ENCODE measurements around the gene BUB1.
"Not testable (repeated sequence)": the region's sequence is repeated elsewhere in the genome, so short reads cannot be mapped to it uniquely, and the experiment has no call there.

The BUB1 gene

GRCh38 chr2:110653861-110654260 is 24.0 kb downstream of the BUB1 start:
- no peak for DNase-seq

DNA sequence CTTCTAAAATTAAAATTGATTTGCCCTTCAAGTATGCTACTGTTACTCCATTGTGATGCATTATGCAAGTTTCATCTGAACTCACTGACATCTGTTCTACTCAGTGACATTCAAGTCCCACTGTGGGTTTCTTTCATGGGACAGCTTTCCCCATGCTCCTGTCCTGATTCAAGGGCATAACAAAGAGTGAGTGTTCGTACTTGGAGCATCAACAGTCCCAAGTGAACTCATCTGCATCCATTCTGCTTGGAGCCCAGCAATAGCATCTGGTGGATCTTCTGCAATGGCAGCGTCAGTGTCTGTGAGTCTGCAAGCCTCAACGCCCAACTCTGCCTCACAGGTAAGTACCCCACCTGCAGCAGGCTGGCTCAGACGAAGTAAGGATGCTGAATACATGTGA is 27.5 kb downstream of the BUB1 start:
- DNase-seq: no peak

- DNase-seq: no peak
Measured at GRCh38 chr2:110647777-110648176, 30.1 kb downstream of the BUB1 start.

- no peak for DNase-seq
Measured at GRCh38 chr2:110645616-110646015, 32.2 kb downstream of the BUB1 start.

- DNase-seq: no peak
Measured at GRCh38 chr2:110644357-110644756, 33.5 kb downstream of the BUB1 start.

DNA sequence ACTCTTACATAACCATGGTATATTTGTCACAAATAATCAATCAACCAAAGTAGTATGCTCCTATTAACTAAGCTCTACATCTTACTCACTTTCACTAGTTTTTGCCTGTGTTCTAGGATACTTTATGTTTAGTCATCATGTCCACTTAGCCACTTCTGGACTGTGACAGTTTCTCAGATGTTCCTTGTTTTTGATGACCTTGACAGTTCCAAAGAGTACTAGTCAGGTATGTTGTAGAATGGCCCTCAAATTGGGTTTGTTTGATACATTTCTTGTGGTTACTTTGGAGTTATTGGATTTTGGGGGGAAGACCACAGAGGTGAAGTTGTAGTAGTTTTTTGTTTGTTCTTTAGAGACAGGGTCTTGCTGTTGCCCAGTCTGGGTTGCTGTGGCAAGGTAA is 35.5 kb downstream of the BUB1 start:
- DNase-seq: no peak

DNA sequence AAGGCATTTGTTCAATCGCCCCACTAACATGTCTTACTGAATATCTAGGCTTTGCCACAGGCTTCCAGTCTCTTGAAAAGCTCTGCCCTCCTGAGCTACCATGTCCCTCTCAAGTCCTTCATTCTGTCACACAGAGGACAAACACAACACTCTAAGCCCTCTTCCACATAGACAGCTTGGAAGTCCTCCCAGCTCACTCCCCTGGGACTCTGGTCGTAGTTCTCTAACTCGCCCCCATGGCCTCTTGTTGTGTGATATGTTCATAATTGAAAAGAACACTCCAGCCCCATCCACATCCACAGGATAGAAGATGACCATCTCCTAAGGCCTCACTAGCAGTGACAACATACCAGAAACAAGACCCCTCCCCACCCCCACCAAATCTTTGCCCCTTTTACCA is 37.9 kb downstream of the BUB1 start:
- no peak for DNase-seq

- DNase-seq: no peak
Measured at GRCh38 chr2:110638952-110639695, 38.7 kb downstream of the BUB1 start.

- no peak for DNase-seq
Measured at GRCh38 chr2:110638004-110638403, 39.9 kb downstream of the BUB1 start.

GRCh38 chr2:110637093-110637492 is 40.8 kb downstream of the BUB1 start:
- DNase-seq: no peak

- DNase-seq: not testable (repeated sequence)
Measured at GRCh38 chr2:110635949-110636628, 41.8 kb downstream of the BUB1 start.

- DNase-seq: not testable (repeated sequence)
Measured at GRCh38 chr2:110627348-110627747, 50.5 kb downstream of the BUB1 start.

DNA sequence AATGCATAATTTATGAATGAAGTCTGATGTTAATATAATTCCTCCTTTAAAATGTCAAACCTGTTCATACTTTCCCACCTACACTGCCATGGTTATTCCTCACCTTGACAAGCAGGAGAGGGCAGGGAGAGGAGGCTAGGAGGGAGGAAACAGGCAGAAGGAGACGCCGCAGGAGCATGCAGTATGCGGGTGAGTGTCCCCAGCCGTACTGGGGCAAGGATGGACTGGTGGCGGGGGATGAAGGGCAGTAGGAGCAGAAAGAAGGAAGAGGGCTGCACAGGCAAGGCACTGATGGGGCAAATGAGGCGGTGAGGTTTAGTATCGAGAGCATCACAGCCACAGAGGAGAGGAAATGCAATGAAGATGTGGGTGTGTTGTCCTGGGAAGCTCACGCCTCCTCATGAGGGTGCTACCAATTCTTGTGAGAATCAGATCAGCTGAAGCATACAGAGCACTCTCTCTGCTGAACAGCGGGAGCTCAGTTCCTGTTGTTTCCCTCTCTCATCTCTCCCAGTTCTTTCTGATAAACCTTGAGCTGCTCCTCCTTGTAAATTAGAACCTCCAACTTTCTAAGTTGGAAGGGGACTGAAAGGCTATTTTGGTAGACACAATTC is 58.4 kb downstream of the BUB1 start:
- DNase-seq: not testable (repeated sequence)

DNA sequence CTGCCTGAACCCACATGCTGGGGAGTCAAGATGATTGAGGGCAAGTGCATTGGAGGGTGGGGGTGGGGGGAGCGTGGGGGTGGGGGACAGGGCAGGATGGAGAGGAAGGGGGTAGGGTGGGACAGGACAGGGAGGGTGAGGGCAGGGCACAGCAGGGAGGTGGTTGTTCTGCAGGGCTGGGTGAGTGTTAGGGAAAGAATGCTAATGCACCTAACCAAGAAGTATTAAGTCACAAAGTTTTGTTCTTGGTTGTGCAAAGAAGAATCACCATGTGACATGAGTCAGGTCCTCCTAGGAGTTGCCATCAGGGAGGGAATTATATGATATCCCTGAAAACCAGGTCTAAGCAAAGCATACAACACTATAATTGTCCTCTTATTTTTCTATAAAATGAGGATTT is 63.9 kb downstream of the BUB1 start:
- not testable (repeated sequence) for DNase-seq

GRCh38 chr2:110610613-110611250 is 67.1 kb downstream of the BUB1 start:
- DNase-seq: not testable (repeated sequence)

DNA sequence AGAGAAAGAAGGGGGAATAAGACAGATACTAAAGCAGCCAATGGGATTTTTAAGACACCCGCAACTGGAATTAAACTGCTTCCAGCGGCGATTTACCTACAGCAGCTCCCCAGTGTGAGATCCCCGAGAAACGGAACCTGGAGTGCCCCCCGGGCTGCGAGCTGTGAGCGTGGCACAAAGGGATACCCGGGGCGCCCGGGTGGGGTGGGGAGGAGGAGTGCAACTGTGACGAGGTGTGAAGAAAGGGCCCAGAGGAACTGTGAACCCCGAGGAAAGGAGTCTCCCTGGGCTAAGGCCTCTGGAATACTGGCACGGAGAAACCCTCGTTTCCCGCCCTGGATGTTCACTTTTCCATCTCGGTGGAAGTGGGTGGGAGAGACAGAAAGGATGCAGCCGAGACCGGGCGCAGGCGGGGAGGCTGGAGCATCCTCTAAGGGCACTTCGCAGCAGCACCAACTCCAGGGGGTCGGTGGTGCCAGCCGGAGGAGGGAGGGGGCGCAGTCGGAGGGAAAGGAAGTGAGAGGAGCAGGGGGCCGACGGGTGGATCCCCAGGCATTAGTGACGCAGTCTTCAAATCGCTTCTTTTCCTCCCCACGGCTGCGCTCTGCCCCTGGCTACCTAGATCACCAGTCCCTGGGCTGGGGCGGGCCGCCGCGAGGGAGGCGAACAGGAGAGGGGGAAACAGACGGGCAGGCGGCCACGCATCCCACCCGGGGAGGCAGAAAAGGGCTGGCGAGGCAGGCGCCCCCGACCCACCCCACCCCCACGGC is 67.8 kb downstream of the BUB1 start:
- DNase-seq: not testable (repeated sequence)

- not testable (repeated sequence) for DNase-seq
Measured at GRCh38 chr2:110608788-110609502, 68.9 kb downstream of the BUB1 start.

DNA sequence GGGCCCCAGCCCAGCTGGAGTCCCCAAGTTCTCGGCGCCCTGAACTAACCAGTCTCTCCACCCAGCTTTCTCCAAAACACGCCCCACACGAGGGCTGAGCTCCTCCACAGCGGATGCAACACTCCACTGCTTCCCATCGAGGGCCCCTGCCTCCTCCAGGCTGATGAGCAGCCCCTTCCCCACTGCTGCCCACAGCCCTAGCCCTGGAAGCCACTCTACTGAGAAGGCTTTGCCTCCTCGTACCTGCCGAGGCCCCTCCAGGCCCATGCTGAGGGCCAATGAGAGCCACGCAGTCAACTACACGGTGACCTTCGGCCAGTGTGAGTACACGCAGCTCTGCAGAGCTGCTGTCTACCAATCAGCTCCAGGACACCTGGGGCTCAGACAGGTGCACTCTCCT is 72.8 kb downstream of the BUB1 start:
- not testable (repeated sequence) for DNase-seq

GRCh38 chr2:110603917-110604591 is 73.8 kb downstream of the BUB1 start:
- DNase-seq: not testable (repeated sequence)

- not testable (repeated sequence) for DNase-seq
Measured at GRCh38 chr2:110602139-110602538, 75.7 kb downstream of the BUB1 start.

- not testable (repeated sequence) for DNase-seq
Measured at GRCh38 chr2:110591973-110592372, 85.9 kb downstream of the BUB1 start.

Data from activated CD4-positive, alpha-beta T cell treated with anti-CD3 and anti-CD28 coated beads, Interleukin-2, Interleukin-6, amounts not matched to agents 100 ng/mL and 50 ng/mL, durations not matched to agents 16 hours and 8 hours (primary cell).